Measurements from ENCODE around the gene PKM.

Gene PKM

GRCh38 chr15:72242775-72243370, 11.9 kb upstream of the PKM start:
- DNase-seq: no peak
- Mint-ChIP-seq H3K4me3 (no peak overlapping the region), H3K27ac (peak overlapping the region; percentile 20), H3K4me1 (ENCODE audit: low read depth) (peaks cover 21% of the 10 kb centered on the region), H3K9me3 (no peaks in the 10 kb centered on the region), H3K27me3 (no peaks in the 10 kb centered on the region), H3K36me3 (ENCODE audit: low read depth) (peaks cover 77% of the 10 kb centered on the region)

DNA sequence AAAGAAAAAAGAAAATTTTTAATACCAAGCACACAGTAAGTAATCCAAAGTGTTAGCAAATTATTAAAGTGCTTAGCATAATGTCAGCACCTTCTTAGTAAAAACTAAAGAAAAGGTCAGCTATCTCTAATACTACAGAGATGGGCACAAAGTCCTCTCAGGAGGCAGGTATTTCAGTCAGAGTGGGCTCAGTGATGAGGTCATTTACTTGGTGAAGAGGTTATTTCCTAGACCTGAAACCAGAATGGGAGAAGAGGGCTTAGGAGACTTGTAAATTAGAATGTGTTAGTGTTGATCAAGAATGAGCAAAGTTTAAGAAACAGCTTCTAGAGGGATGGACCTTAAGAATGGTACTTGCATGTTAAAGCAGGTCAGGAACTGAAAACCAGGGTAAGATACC, 8.7 kb upstream of the PKM start:
- Mint-ChIP-seq H3K9me3 (no peaks in the 10 kb centered on the region), H3K27me3 (no peaks in the 10 kb centered on the region), H3K36me3 (ENCODE audit: low read depth) (peaks cover 60% of the 10 kb centered on the region), H3K4me3 (no peak overlapping the region), H3K4me1 (ENCODE audit: low read depth) (peaks cover 47% of the 10 kb centered on the region), H3K27ac (peak overlapping the region; percentile 45)
- no peak for DNase-seq

- DNase-seq: no peak
- peaks cover 53% of the 10 kb centered on the region for H3K4me1 Mint-ChIP-seq (ENCODE audit: low read depth)
- no peaks in the 10 kb centered on the region for H3K27me3 Mint-ChIP-seq
- peaks cover 49% of the 10 kb centered on the region for H3K36me3 Mint-ChIP-seq (ENCODE audit: low read depth)
- peak overlapping the region; percentile 99 for H3K27ac Mint-ChIP-seq
- H3K4me3 Mint-ChIP-seq: no peak overlapping the region
- H3K9me3 Mint-ChIP-seq: no peaks in the 10 kb centered on the region
These were observed 7.6 kb upstream of the PKM start for GRCh38 chr15:72238586-72238985.

DNA sequence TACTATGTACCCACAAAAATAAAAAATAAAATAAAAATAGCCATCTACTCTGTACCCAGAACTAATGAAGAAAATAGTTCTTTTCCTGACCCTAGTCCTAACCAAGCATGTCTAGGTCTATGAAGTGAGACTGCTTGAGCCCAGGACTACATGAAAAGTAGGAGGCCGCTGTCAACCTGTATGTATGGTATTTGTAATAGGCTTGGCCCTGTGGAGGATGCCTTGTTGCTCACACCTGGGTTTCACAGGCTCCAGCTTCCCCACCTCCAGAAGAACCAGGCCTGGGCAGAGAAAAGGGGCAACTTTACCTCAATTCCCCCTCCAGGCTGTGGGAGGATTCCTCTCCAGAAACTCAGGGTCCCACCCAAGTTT, 6.8 kb upstream of the PKM start:
- Mint-ChIP-seq H3K27me3 (no peaks in the 10 kb centered on the region), H3K9me3 (no peaks in the 10 kb centered on the region), H3K36me3 (ENCODE audit: low read depth) (peaks cover 43% of the 10 kb centered on the region), H3K27ac (peak overlapping the region; percentile 99), H3K4me3 (peak overlapping the region; percentile 80), H3K4me1 (ENCODE audit: low read depth) (peaks cover 53% of the 10 kb centered on the region)
- no peak for DNase-seq

GRCh38 chr15:72237029-72237852, 6.3 kb upstream of the PKM start:
- Mint-ChIP-seq H3K27ac (peak overlapping the region; percentile 99), H3K27me3 (no peaks in the 10 kb centered on the region), H3K36me3 (ENCODE audit: low read depth) (peaks cover 37% of the 10 kb centered on the region), H3K4me3 (peak overlapping the region; percentile 80), H3K4me1 (ENCODE audit: low read depth) (peaks cover 59% of the 10 kb centered on the region), H3K9me3 (no peaks in the 10 kb centered on the region)
- peak; percentile 74 for DNase-seq

- H3K27ac Mint-ChIP-seq: peak overlapping the region; percentile 99
- no peak for DNase-seq
- peak overlapping the region; percentile 80 for H3K4me3 Mint-ChIP-seq
- H3K36me3 Mint-ChIP-seq (ENCODE audit: low read depth): peaks cover 33% of the 10 kb centered on the region
- no peaks in the 10 kb centered on the region for H3K9me3 Mint-ChIP-seq
- H3K27me3 Mint-ChIP-seq: no peaks in the 10 kb centered on the region
- peaks cover 66% of the 10 kb centered on the region for H3K4me1 Mint-ChIP-seq (ENCODE audit: low read depth)
These were observed 5.5 kb upstream of the PKM start for GRCh38 chr15:72236381-72237003.

- no peak for DNase-seq
- H3K27me3 Mint-ChIP-seq: no peaks in the 10 kb centered on the region
- H3K4me3 Mint-ChIP-seq: no peak overlapping the region
- peaks cover 27% of the 10 kb centered on the region for H3K36me3 Mint-ChIP-seq (ENCODE audit: low read depth)
- peaks cover 65% of the 10 kb centered on the region for H3K4me1 Mint-ChIP-seq (ENCODE audit: low read depth)
- no peaks in the 10 kb centered on the region for H3K9me3 Mint-ChIP-seq
- peak overlapping the region; percentile 14 for H3K27ac Mint-ChIP-seq
These were observed 4.3 kb upstream of the PKM start for GRCh38 chr15:72235298-72235697.

DNA sequence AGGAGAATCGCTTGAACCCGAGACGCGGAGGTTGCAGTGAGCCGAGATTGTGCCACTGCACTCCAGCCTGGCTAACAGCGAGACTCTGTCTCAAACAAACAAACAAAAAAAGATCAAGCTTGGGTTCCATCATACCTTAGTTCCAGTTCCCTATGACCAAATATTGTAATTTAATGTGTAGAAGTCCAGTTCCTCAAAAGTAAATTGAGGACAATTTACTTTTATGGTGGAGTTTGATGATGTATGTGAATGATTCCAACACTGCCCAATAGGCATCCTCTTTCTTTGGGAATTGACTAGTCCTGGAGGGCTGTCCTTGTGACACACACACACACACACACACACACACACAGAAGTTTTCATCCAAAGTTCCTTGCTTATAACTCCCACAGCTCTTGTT, 2.8 kb upstream of the PKM start:
- Mint-ChIP-seq H3K4me3 (no peak overlapping the region), H3K9me3 (no peaks in the 10 kb centered on the region)

GRCh38 chr15:72231833-72232478, 966 bp upstream of the PKM start:
- Mint-ChIP-seq H3K9me3 (no peaks in the 10 kb centered on the region), H3K36me3 (ENCODE audit: low read depth) (peaks cover 39% of the 10 kb centered on the region), H3K4me3 (peak overlapping the region; percentile 94), H3K27me3 (no peaks in the 10 kb centered on the region), H3K4me1 (ENCODE audit: low read depth) (peaks cover 44% of the 10 kb centered on the region), H3K27ac (peak overlapping the region; percentile 99)
- DNase-seq: no peak

More for the DNA sequence above, 2.8 kb upstream of the PKM start:
- Mint-ChIP-seq H3K27me3 (no peaks in the 10 kb centered on the region), H3K4me1 (ENCODE audit: low read depth) (peaks cover 56% of the 10 kb centered on the region), H3K36me3 (ENCODE audit: low read depth) (peaks cover 28% of the 10 kb centered on the region), H3K27ac (no peak overlapping the region)
- DNase-seq: no peak

GRCh38 chr15:72230197-72231065, 559 bp downstream of the PKM start:
- H3K4me3 Mint-ChIP-seq: peak overlapping the region; percentile 94
- no peaks in the 10 kb centered on the region for H3K9me3 Mint-ChIP-seq
- H3K27me3 Mint-ChIP-seq: no peaks in the 10 kb centered on the region
- peak; percentile 90 for DNase-seq
- H3K4me1 Mint-ChIP-seq (ENCODE audit: low read depth): peaks cover 47% of the 10 kb centered on the region
- peak overlapping the region; percentile 99 for H3K27ac Mint-ChIP-seq
- H3K36me3 Mint-ChIP-seq (ENCODE audit: low read depth): peaks cover 53% of the 10 kb centered on the region

DNA sequence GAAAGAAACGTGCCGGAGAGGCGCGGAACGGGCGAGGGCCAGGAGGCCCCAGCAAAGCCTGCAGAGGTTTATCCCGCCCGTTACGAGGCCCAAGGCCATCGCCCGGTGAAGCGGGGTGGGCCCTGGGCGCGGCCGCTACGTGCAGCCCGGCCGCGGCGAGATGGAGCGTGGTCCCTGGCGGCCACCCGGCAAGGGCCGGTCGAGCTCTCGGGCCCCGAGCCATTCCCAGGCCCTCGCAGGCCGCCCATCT, 1.1 kb downstream of the PKM start:
- peaks cover 45% of the 10 kb centered on the region for H3K4me1 Mint-ChIP-seq (ENCODE audit: low read depth)
- DNase-seq: no peak

GRCh38 chr15:72229076-72229946, 1.7 kb downstream of the PKM start:
- H3K27me3 Mint-ChIP-seq: no peaks in the 10 kb centered on the region
- DNase-seq: peak; percentile 66
- H3K27ac Mint-ChIP-seq: peak overlapping the region; percentile 98
- H3K9me3 Mint-ChIP-seq: no peaks in the 10 kb centered on the region
- H3K4me1 Mint-ChIP-seq (ENCODE audit: low read depth): peaks cover 47% of the 10 kb centered on the region
- H3K4me3 Mint-ChIP-seq: peak overlapping the region; percentile 94
- H3K36me3 Mint-ChIP-seq (ENCODE audit: low read depth): peaks cover 59% of the 10 kb centered on the region

More for the DNA sequence above, 1.1 kb downstream of the PKM start:
- H3K27ac Mint-ChIP-seq: peak overlapping the region; percentile 98
- H3K4me3 Mint-ChIP-seq: peak overlapping the region; percentile 94
- no peaks in the 10 kb centered on the region for H3K9me3 Mint-ChIP-seq
- no peaks in the 10 kb centered on the region for H3K27me3 Mint-ChIP-seq
- peaks cover 56% of the 10 kb centered on the region for H3K36me3 Mint-ChIP-seq (ENCODE audit: low read depth)

DNA sequence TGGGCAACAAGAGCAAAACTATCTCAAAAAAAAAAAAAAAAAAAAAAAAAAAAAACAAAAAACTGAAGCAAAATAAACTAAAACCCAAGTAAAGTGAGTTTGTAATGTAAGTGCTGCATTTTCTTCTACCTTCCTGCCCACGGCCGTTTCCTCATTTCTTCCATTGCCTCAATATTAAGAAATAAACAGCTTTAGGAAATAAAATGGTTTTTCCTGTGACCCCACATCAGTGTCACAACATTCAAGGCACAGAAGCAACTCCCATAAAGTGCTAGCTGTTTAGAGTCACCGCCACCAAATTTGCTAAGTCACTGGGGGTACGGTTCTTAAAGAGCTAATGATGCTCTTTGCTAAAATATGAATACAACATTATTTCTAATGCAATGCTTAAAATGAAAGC, 3.3 kb downstream of the PKM start:
- DNase-seq: no peak
- Mint-ChIP-seq H3K27me3 (no peaks in the 10 kb centered on the region), H3K27ac (peak overlapping the region; percentile 98), H3K9me3 (no peaks in the 10 kb centered on the region), H3K36me3 (ENCODE audit: low read depth) (peaks cover 75% of the 10 kb centered on the region), H3K4me3 (peak overlapping the region; percentile 94), H3K4me1 (ENCODE audit: low read depth) (peaks cover 53% of the 10 kb centered on the region)
